HEK293 (cell line): ENCODE results near the gene B4GALNT4.

ENCODE experiments used
- BCL6B ChIP-seq: fragments of 450-650 bp; formaldehyde crosslinking; IDR thresholded peaks from 2 replicates; pipeline ENCODE4 v1.5.1; 2017; ENCODE audit warnings: missing biosample characterization, missing genetic modification characterization
- IKZF3 ChIP-seq: fragments of 450-650 bp; IDR thresholded peaks from 2 replicates; pipeline ENCODE4 v1.5.0; 2018; ENCODE audit warnings: missing biosample characterization, mild to moderate bottlenecking, missing genetic modification characterization, moderate library complexity
- MZF1 ChIP-seq: fragments of 450-650 bp; formaldehyde crosslinking; IDR thresholded peaks from 2 replicates; pipeline ENCODE4 v1.5.1; 2017; ENCODE audit warnings: missing biosample characterization, missing genetic modification characterization, borderline replicate concordance
- PBX3 ChIP-seq: sonication (generic); formaldehyde crosslinking; IDR thresholded peaks from 2 replicates; pipeline ENCODE4 v1.8.1; 2022; ENCODE audit warnings: mild to moderate bottlenecking, moderate library complexity, missing genetic modification reagents
- PRDM6 ChIP-seq: fragments of 450-650 bp; formaldehyde crosslinking; IDR thresholded peaks from 2 replicates; pipeline ENCODE4 v1.5.1; 2017; ENCODE audit warnings: missing biosample characterization, missing genetic modification characterization
- TRIM28 ChIP-seq: IDR thresholded peaks from 2 replicates; pipeline ENCODE4 v1.6.1; 2011; ENCODE audit warnings: low read length, control low read depth, borderline replicate concordance
- ZBTB1 ChIP-seq: fragments of 450-650 bp; formaldehyde crosslinking; IDR thresholded peaks from 2 replicates; pipeline ENCODE4 v1.5.1; 2016; ENCODE audit warnings: missing biosample characterization, missing genetic modification characterization
- ZBTB20 ChIP-seq: fragments of 450-650 bp; formaldehyde crosslinking; IDR thresholded peaks from 2 replicates; pipeline ENCODE4 v1.5.1; 2016; ENCODE audit warnings: missing biosample characterization, missing genetic modification characterization
- ZBTB44 ChIP-seq: fragments of 450-650 bp; IDR thresholded peaks from 2 replicates; pipeline ENCODE4 v1.5.1; 2018; ENCODE audit warnings: missing biosample characterization, mild to moderate bottlenecking, missing genetic modification characterization
- ZBTB6 ChIP-seq: fragments of 450-650 bp; formaldehyde crosslinking; IDR thresholded peaks from 2 replicates; pipeline ENCODE4 v1.5.1; 2017; ENCODE audit warnings: missing biosample characterization, missing genetic modification characterization
- ZEB2 ChIP-seq: fragments of 450-650 bp; formaldehyde crosslinking; IDR thresholded peaks from 2 replicates; pipeline ENCODE4 v1.5.1; 2016; ENCODE audit warnings: missing biosample characterization, missing genetic modification characterization
- ZNF155 ChIP-seq: fragments of 450-650 bp; formaldehyde crosslinking; IDR thresholded peaks from 2 replicates; pipeline ENCODE4 v1.5.1; 2016; ENCODE audit warnings: missing biosample characterization, missing genetic modification characterization
- ZNF169 ChIP-seq: fragments of 450-650 bp; formaldehyde crosslinking; IDR thresholded peaks from 2 replicates; pipeline ENCODE4 v1.5.1; 2016; ENCODE audit warnings: missing biosample characterization, missing genetic modification characterization
- ZNF19 ChIP-seq: fragments of 450-650 bp; formaldehyde crosslinking; IDR thresholded peaks from 2 replicates; pipeline ENCODE4; 2016; ENCODE audit warnings: missing biosample characterization, missing genetic modification characterization, low read depth
- ZNF26 ChIP-seq: fragments of 450-650 bp; formaldehyde crosslinking; IDR thresholded peaks from 2 replicates; pipeline ENCODE4 v1.5.1; 2016; ENCODE audit warnings: missing biosample characterization, missing genetic modification characterization
- ZNF292 ChIP-seq: fragments of 450-650 bp; formaldehyde crosslinking; IDR thresholded peaks from 2 replicates; pipeline ENCODE4 v1.5.1; 2016; ENCODE audit warnings: low read depth, missing biosample characterization, missing genetic modification characterization, borderline replicate concordance
- ZNF335 ChIP-seq: fragments of 450-650 bp; formaldehyde crosslinking; conservative IDR thresholded peaks from 2 replicates; pipeline ENCODE4 v1.5.1; 2016; ENCODE audit warnings: missing biosample characterization, missing genetic modification characterization
- ZNF37A ChIP-seq: fragments of 450-650 bp; IDR thresholded peaks from 2 replicates; pipeline ENCODE4 v1.5.1; 2018; ENCODE audit warnings: missing biosample characterization, missing genetic modification characterization
- ZNF394 ChIP-seq: fragments of 450-650 bp; formaldehyde crosslinking; IDR thresholded peaks from 2 replicates; pipeline ENCODE4 v1.5.1; 2016; ENCODE audit warnings: missing biosample characterization, missing genetic modification characterization, mild to moderate bottlenecking, moderate library complexity, borderline replicate concordance
- ZNF513 ChIP-seq: fragments of 450-650 bp; IDR thresholded peaks from 2 replicates; pipeline ENCODE4 v1.5.1; 2018; ENCODE audit warnings: missing biosample characterization, missing genetic modification characterization
- ZNF549 ChIP-seq: fragments of 450-650 bp; IDR thresholded peaks from 2 replicates; pipeline ENCODE4 v1.5.1; 2018; ENCODE audit warnings: missing biosample characterization, missing genetic modification characterization, mild to moderate bottlenecking, inconsistent platforms, moderate library complexity
- ZNF596 ChIP-seq: fragments of 450-650 bp; IDR thresholded peaks from 2 replicates; pipeline ENCODE4 v1.5.0; 2018; ENCODE audit warnings: missing biosample characterization, mild to moderate bottlenecking, missing genetic modification characterization, moderate library complexity
- ZNF629 ChIP-seq: fragments of 450-650 bp; formaldehyde crosslinking; IDR thresholded peaks from 2 replicates; pipeline ENCODE4 v1.5.1; 2017; ENCODE audit warnings: missing biosample characterization, missing genetic modification characterization
- ZNF670 ChIP-seq: fragments of 450-650 bp; formaldehyde crosslinking; IDR thresholded peaks from 2 replicates; pipeline ENCODE4 v1.5.1; 2016; ENCODE audit warnings: missing biosample characterization, missing genetic modification characterization, low read depth
- ZNF692 ChIP-seq: fragments of 450-650 bp; formaldehyde crosslinking; IDR thresholded peaks from 2 replicates; pipeline ENCODE4 v1.5.1; 2016; ENCODE audit warnings: missing biosample characterization, missing genetic modification characterization
- ZNF768 ChIP-seq: fragments of 450-650 bp; formaldehyde crosslinking; IDR thresholded peaks from 2 replicates; pipeline ENCODE4 v1.5.1; 2018; ENCODE audit warnings: missing biosample characterization, mild to moderate bottlenecking, missing genetic modification characterization
- ZNF792 ChIP-seq: fragments of 450-650 bp; formaldehyde crosslinking; IDR thresholded peaks from 2 replicates; pipeline ENCODE4 v1.5.1; 2016; ENCODE audit warnings: missing biosample characterization, missing genetic modification characterization
- ZSCAN30 ChIP-seq: fragments of 450-650 bp; IDR thresholded peaks from 2 replicates; pipeline ENCODE4 v1.5.1; 2018; ENCODE audit warnings: missing biosample characterization, mild to moderate bottlenecking, missing genetic modification characterization, moderate library complexity

Gene B4GALNT4

GRCh38 chr11:416757-417621 is 47.7 kb downstream of the B4GALNT4 start (continued):
- no peak for TF ChIP-seq ZNF596 (tag by site-specific recombination)
- TF ChIP-seq IKZF3 (tag by site-specific recombination) = no peak
- no peak for TF ChIP-seq ZBTB1
- no peak for TF ChIP-seq ZBTB44 (tag by site-specific recombination)
- TF ChIP-seq ZNF792 (tag by site-specific recombination) = no peak
- TF ChIP-seq ZNF513 (tag by site-specific recombination) = no peak
- TF ChIP-seq ZNF37A = no peak
- no peak for TF ChIP-seq ZNF692 (tag by site-specific recombination)
- TF ChIP-seq ZSCAN30 (tag by site-specific recombination) = no peak
- TF ChIP-seq PRDM6 = no peak
- TF ChIP-seq ZNF629 (tag by site-specific recombination) = no peak
- peak; percentile 98 for TF ChIP-seq ZBTB20 (tag by site-specific recombination)
- TF ChIP-seq ZNF335 (tag by site-specific recombination) = peak; percentile 58
- TF ChIP-seq ZNF768 (tag by site-specific recombination) = no peak
- TF ChIP-seq MZF1 (tag by site-specific recombination) = no peak
- no peak for TF ChIP-seq ZNF549 (tag by site-specific recombination)
- 0 out of 2 replicates have a peak, but pooled peaks have one; percentile 19 for TF ChIP-seq ZEB2 (tag by site-specific recombination)
- no peak for TF ChIP-seq BCL6B (tag by site-specific recombination)
- TF ChIP-seq ZNF19 (tag by site-specific recombination) = no peak
- no peak for TF ChIP-seq ZNF670 (tag by site-specific recombination)
- 0 out of 2 replicates have a peak, but pooled peaks have one; percentile 15 for TF ChIP-seq PBX3
- no peak for TF ChIP-seq ZNF155 (tag by site-specific recombination)
- TF ChIP-seq ZNF394 (tag by site-specific recombination) = no peak
- no peak for TF ChIP-seq ZNF26 (tag by site-specific recombination)
- 0 out of 2 replicates have a peak, but pooled peaks have one; percentile 7 for TF ChIP-seq ZBTB6
- TF ChIP-seq TRIM28 = no peak
- no peak for TF ChIP-seq ZNF169 (tag by site-specific recombination)
- no peak for TF ChIP-seq ZNF292 (tag by site-specific recombination)
